GM21381 (cell line): Measurements from ENCODE around the gene VAMP8.
"Not testable (repeated sequence)": the region's sequence is repeated elsewhere in the genome, so short reads cannot be mapped to it uniquely, and the experiment has no call there.

ENCODE experiments used
- ATAC-seq: cut with Tn5 transposase; IDR thresholded peaks from one replicate; pipeline ENCODE4 v1.9.1; 2021; ENCODE audit warnings: mild to moderate bottlenecking, moderate library complexity; ENCODE audit not compliant: unreplicated experiment

The VAMP8 gene

GRCh38 chr2:85547089-85547858, 30.1 kb upstream of the VAMP8 start:
- ATAC-seq, result no peak

GRCh38 chr2:85547859-85548607, 29.4 kb upstream of the VAMP8 start:
- ATAC-seq, result no peak

GRCh38 chr2:85548608-85548900, 28.8 kb upstream of the VAMP8 start:
- no peak for ATAC-seq

- ATAC-seq, result no peak
Measured at GRCh38 chr2:85549095-85549494, 28.3 kb upstream of the VAMP8 start.

- no peak for ATAC-seq
Measured at GRCh38 chr2:85549826-85550225, 27.6 kb upstream of the VAMP8 start.

- ATAC-seq, result no peak
Measured at GRCh38 chr2:85550486-85550885, 26.9 kb upstream of the VAMP8 start.

GRCh38 chr2:85551698-85552678, 25.4 kb upstream of the VAMP8 start:
- peak; percentile 47 for ATAC-seq

GRCh38 chr2:85553184-85553583, 24.2 kb upstream of the VAMP8 start:
- ATAC-seq, result no peak

GRCh38 chr2:85554980-85555612, 22.3 kb upstream of the VAMP8 start:
- ATAC-seq, result no peak

- ATAC-seq, result no peak
Measured at GRCh38 chr2:85557130-85557529, 20.3 kb upstream of the VAMP8 start.

GRCh38 chr2:85558160-85558559, 19.2 kb upstream of the VAMP8 start:
- no peak for ATAC-seq

- not testable (repeated sequence) for ATAC-seq
Measured at GRCh38 chr2:85560403-85560726, 17.0 kb upstream of the VAMP8 start.

GRCh38 chr2:85560812-85561279, 16.5 kb upstream of the VAMP8 start:
- ATAC-seq, result peak; percentile 24

GRCh38 chr2:85561280-85562212, 15.8 kb upstream of the VAMP8 start, which contains the start of gene GGCX:
GGCX (minus strand) TSS chr2:85561493; CDS start chr2:85561428, 65 bp downstream.
- ATAC-seq, result peak; percentile 89

GRCh38 chr2:85564144-85564563, 13.2 kb upstream of the VAMP8 start:
- no peak for ATAC-seq

GRCh38 chr2:85566265-85566664, 11.1 kb upstream of the VAMP8 start:
- ATAC-seq, result no peak

- no peak for ATAC-seq
Measured at GRCh38 chr2:85575739-85576138, 1.6 kb upstream of the VAMP8 start.

GRCh38 chr2:85577063-85577385, 362 bp upstream of the VAMP8 start:
- ATAC-seq, result no peak

GRCh38 chr2:85578243-85579180, 1.1 kb downstream of the VAMP8 start:
- ATAC-seq, result peak; percentile 42
